ENCODE measurements around the gene MAGEB17.

DNA sequence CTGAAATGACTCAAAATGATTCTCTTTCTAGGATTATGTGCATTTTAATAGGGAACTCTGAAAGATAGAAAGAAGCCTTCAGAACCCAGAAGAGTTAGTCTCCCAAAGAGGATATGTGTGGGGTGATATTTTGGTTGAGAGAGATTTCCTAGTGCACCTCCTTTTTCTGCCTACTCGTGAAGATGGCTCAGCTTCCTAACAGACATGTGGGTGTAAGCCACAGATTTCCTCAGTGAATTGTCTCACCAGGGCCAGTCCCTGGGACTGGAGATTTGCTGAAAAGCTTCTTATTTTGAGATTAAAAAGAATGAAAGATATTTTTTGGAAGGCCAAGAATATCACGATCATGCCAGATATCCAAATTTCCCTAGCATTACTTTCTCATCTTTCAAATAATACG is 42.8 kb downstream of the MAGEB17 start:
- TF ChIP-seq, protein P1, sequence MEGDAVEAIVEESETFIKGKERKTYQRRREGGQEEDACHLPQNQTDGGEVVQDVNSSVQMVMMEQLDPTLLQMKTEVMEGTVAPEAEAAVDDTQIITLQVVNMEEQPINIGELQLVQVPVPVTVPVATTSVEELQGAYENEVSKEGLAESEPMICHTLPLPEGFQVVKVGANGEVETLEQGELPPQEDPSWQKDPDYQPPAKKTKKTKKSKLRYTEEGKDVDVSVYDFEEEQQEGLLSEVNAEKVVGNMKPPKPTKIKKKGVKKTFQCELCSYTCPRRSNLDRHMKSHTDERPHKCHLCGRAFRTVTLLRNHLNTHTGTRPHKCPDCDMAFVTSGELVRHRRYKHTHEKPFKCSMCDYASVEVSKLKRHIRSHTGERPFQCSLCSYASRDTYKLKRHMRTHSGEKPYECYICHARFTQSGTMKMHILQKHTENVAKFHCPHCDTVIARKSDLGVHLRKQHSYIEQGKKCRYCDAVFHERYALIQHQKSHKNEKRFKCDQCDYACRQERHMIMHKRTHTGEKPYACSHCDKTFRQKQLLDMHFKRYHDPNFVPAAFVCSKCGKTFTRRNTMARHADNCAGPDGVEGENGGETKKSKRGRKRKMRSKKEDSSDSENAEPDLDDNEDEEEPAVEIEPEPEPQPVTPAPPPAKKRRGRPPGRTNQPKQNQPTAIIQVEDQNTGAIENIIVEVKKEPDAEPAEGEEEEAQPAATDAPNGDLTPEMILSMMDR (conservative IDR thresholded peaks at IDR 0.05; ENCODE audit: low read depth, low read length), result no peak
- no peak for TF ChIP-seq EZH2 (IDR thresholded peaks at IDR 0.05; ENCODE audit: borderline replicate concordance, low read depth, low read length, poor library complexity, severe bottlenecking)

Data from A673 (cell line).